ENCODE measurements around the gene TWNK. TPM values are rescaled to one million over a fixed set of nuclear protein-coding genes. Genes with fewer than 3 reads are reported as not detected.

Gene TWNK
- total and polyA plus RNA-seq, 2 donors (not counting 3 experiments of a cell fraction or from before 2014, with no cell fraction given): 5.6 to 10.9 TPM

DNA sequence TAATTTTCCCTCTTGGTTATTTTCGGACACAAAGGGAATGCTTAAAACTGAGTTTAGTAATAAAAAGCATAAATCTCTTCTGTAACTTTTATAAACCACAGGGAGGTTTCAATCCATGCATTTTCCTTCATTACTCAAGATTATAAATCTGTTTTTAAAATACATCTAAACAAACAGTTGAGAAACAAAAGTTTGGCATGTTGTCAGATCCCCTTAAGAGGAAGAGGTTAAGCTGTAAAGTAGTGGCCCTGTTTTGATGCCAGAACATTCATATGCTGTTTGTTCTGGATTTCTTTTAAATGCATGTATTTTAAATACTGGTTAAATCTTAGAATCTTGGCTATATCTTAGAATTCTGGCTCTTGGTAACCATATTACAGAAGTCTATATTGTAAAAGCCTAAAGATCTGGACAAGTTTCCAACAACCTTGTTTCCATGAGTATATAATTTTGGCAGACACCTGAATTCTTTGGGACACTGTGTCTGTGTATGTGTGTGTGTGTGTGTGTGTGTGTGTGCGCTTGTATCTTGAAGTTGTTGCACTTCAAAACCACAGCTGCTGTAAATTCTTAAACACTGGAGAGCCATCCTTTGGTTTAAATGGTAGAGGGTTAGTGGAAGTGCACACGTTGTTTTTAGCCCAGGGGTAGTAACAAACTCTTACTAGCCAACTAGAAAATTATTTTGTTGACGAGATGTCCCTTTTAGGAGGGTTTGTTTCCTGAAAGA is 24.8 kb upstream of the TWNK start:
- Histone ChIP-seq H3K27me3 (ENCODE audit: control insufficient read depth in 2 of 2, insufficient read depth in 2 of 2, low read length in 2 of 2) (no peaks in the 10 kb centered on the region), H3K4me3 (replicated peaks in 1 of 3; ENCODE audit: insufficient read depth in 1 of 3, low read depth in 1 of 3, low read length in 3 of 3) (no peak overlapping the region), H3K4me1 (ENCODE audit: control insufficient read depth, extremely low read depth, insufficient read depth, low read length) (no peaks in the 10 kb centered on the region), H3K27ac (ENCODE audit: insufficient read depth, low read depth, low read length) (no peak overlapping the region), H3K79me2 (ENCODE audit: control insufficient read depth, insufficient read depth, low read length) (no peaks in the 10 kb centered on the region), H3K9ac (replicated peaks; ENCODE audit: extremely low read depth, insufficient read depth, low read length) (no peak overlapping the region), H4K20me1 (replicated peaks; ENCODE audit: control insufficient read depth, extremely low read depth, insufficient read depth, low read length) (no peaks in the 10 kb centered on the region), H2AFZ (ENCODE audit: low read depth, low read length) (no peak overlapping the region), H3K9me1 (replicated peaks; ENCODE audit: control insufficient read depth, extremely low read depth, insufficient read depth, low read length) (no peaks in the 10 kb centered on the region), H3K4me2 (ENCODE audit: insufficient read depth, low read length) (no peak overlapping the region), H3K9me3 (replicated peaks; ENCODE audit: control insufficient read depth, insufficient read depth, low read length) (no peaks in the 10 kb centered on the region), H3K36me3 (ENCODE audit: control insufficient read depth in 2 of 2, extremely low read depth in 1 of 2, insufficient read depth in 2 of 2, low read length in 2 of 2) (peaks cover 6 to 13% of the 10 kb centered on the region in 2 experiments)
- intact Hi-C loops (cut with micrococcal nuclease): no loop called here
- FAIRE-seq (no peak), DNase-seq (ENCODE audit: low read depth, low spot score) (no peak)
- TF ChIP-seq, protein P1, sequence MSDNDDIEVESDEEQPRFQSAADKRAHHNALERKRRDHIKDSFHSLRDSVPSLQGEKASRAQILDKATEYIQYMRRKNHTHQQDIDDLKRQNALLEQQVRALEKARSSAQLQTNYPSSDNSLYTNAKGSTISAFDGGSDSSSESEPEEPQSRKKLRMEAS (IDR thresholded peaks at IDR 0.05; ENCODE audit: insufficient read depth, insufficient read length): no peak
- TF ChIP-seq GATA2 (IDR thresholded peaks at IDR 0.05; ENCODE audit: insufficient read depth, insufficient read length, low read depth, low read length): no peak
- no peak for TF ChIP-seq POLR2A (IDR thresholded peaks at IDR 0.05; ENCODE audit: low read depth, low read length)
- no peak for TF ChIP-seq JUN (IDR thresholded peaks at IDR 0.05; ENCODE audit: borderline replicate concordance, insufficient read depth, insufficient read length, low read depth)
- no peak for TF ChIP-seq FOS (IDR thresholded peaks at IDR 0.05; ENCODE audit: borderline replicate concordance, insufficient read depth, low read length)
- no peak for TF ChIP-seq EZH2 (IDR thresholded peaks at IDR 0.05; ENCODE audit: borderline replicate concordance, low read depth, low read length, severe bottlenecking)
- TF ChIP-seq MYC (IDR thresholded peaks at IDR 0.05; ENCODE audit: low read depth, low read length): no peak
- TF ChIP-seq, protein P2, sequence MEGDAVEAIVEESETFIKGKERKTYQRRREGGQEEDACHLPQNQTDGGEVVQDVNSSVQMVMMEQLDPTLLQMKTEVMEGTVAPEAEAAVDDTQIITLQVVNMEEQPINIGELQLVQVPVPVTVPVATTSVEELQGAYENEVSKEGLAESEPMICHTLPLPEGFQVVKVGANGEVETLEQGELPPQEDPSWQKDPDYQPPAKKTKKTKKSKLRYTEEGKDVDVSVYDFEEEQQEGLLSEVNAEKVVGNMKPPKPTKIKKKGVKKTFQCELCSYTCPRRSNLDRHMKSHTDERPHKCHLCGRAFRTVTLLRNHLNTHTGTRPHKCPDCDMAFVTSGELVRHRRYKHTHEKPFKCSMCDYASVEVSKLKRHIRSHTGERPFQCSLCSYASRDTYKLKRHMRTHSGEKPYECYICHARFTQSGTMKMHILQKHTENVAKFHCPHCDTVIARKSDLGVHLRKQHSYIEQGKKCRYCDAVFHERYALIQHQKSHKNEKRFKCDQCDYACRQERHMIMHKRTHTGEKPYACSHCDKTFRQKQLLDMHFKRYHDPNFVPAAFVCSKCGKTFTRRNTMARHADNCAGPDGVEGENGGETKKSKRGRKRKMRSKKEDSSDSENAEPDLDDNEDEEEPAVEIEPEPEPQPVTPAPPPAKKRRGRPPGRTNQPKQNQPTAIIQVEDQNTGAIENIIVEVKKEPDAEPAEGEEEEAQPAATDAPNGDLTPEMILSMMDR (IDR thresholded peaks at IDR 0.05; ENCODE audit: extremely low read depth in 1 of 2, insufficient read depth in 1 of 2, low read depth in 1 of 2, low read length in 2 of 2): no peak
- TF ChIP-seq POLR2AphosphoS5 (IDR thresholded peaks at IDR 0.05; ENCODE audit: insufficient read depth, low read depth, low read length): no peak
- ChIA-PET POLR2A (no interaction called here), CTCF (interaction anchor here (0.6 to 1.3 kb wide), 2 partner anchors 52 to 79 kb away, joined by 3 read pairs; no protein-coding TSS in a partner anchor)
- no TSS peak for BruUV-seq (replicated peaks)
- dilution Hi-C loops (cut with MboI; ENCODE audit: extremely low pct_ligation_motif_present, low sequenced_read_pairs): no loop called here
